Activated CD4-positive, alpha-beta T cell treated with anti-CD3 and anti-CD28 coated beads, Interleukin-2, amount 50 U/mL, for 16 hours (primary cell): Measurements from ENCODE around the gene PRAME.
"Not testable (repeated sequence)": the region's sequence is repeated elsewhere in the genome, so short reads cannot be mapped to it uniquely, and the experiment has no call there.

Experiments used
- DNase-seq: peaks from one replicate; pipeline ENCODE4 v3.0.0-alpha.2; 2020

Gene PRAME

DNA sequence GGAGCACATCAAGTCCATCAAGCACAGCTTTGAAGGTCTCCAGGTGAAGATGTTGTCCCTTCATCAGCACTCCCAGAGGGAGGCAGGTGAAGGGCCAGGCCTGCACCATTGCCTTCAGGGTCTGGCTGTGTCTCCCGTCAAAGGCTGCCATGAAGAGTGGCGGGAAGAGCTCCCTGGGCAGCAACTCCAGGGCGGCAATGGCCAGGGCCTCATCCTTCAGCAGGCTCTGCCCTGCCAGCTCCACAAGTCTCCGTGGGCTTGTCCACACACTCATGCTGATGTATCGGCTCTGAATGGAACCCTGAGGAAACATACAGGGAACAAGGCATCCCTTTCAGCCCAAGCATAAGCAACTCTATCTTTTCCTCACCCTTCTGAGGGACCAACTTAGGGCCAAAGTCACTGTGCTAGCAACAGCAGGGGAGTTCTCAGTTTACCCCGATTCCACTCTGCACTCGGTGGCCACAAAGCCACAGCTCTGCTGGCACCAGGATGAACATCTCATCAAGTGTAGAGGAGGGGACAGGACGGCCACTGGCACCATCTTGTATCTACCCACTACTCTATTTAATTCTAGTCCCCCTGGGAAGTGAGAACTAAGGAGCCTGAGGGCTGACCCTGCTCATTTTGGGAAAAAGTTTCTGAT lies 8.2 kb downstream of the PRAME start:
- DNase-seq: no peak

DNA sequence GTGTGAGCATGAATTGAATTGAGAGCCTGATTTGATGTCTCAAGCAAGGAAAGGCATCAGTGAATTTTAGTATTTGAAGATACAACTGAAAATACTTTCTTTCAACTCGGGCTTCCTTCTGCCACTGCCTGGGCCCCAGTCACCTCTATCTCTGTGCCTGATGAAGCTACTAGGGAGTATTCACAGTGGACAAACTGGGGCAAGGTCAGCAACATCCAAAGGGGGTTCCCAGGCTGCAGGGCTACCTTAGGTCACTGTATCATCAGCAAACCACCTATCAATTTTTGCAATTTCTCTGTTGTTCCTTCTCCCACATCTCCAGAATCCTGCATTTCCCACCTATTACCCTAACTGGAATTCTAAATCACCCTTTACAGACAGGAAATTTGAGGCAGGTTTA lies 10.2 kb downstream of the PRAME start:
- DNase-seq: no peak

DNA sequence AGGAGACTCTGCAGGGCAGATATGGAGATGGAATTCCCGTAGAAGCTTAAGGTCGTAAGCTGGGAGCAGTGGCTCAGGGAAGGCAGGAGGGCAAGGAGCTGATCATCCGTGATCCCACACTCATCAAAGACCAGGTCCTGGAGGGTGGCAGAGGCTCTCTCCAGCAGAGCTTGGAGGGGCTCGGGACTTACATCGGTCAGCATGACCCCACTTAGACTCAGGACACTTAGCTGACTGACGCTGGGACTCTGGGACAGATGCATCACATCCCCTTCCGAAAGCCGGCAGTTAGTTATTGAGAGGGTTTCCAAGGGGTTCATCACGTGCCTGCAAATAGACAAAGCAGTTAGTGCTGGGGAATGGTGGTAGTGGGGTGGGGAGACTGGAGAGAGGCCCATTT lies 10.7 kb downstream of the PRAME start:
- DNase-seq: no peak

DNA sequence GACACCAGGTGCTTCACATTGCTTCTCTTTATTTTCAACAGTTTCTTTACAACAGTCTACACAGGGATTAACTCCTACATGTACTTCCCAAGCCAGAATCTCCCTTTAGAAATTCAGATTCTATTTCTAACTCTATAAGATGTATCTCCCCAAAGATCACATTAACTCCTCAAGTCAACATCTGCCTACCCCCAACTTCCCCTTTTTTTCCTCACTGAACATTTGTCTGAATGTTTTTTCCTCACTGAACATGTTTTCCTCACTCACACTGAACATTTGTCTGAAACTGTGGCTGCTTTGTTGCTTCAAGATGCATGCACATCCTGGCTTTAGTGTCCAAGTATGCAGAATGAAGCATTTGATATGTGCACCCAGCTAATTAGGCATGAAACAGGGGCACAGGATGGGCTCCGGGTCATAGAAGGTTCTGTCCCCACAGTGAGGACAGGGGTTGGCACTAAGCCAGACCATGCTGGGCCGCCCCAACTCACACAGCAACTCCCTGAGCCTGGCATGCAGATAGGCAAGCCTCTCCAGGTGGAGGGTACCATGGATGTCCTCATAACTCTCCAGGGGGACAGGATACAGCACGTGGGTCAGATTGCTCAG lies 11.3 kb downstream of the PRAME start:
- no peak for DNase-seq

DNA sequence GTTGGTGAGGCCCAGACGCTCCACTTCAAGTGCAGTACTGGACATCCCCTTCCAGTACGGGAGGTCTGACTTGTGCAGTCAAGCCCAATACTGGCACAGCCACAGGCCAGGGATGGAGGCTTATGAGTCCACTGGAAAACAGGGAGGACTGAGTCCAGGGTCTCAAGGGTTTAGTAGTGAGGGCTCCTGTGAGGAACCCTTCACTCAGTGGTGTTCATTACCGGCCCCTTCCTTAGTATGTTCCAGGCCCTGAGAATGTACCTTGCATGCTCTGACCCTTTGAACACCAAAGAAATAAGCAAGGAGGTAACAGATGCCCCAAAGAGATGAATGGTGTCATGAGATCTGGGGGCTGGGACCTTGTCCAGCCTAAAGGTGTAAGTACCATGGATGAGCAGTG lies 11.8 kb downstream of the PRAME start:
- no peak for DNase-seq

DNA sequence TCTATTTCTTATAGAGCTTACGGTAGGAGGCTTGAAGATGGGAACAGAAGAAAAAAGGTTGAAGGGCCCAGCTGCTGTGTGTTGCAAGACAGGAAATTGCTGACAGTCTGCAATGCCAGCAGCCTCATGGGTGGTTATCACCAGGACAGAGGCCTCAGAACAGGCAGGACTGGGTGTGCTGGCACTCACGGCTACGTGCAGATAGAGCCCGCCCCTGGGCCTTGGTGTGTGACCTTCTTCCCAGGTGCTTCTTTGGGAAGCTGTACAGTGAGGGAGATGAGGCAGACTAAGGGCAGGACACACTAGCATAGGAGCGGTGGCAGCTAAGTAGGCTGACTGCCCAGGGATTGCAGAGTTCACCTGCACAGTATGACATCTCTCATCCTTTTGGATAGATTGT lies 12.6 kb downstream of the PRAME start:
- DNase-seq: no peak

DNA sequence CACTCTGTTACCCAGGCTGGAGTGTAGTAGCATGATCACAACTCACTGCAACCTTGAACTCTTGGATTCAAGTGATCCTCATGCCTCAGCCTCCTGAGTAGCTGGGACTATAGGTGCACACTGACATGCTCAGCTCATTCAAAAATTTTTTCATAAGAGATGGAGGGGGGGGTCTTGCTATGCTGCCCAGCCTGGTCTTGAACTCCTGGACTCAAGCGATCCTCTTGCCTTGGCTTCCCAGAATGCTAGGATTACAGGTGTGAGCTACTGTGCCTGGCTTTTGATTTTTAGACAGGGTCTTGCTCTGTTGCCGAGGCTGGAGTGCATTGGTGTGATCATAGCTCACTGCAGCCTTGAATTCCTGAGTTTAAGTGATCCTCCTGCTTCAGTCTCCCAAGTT lies 14.0 kb downstream of the PRAME start:
- DNase-seq: no peak

DNA sequence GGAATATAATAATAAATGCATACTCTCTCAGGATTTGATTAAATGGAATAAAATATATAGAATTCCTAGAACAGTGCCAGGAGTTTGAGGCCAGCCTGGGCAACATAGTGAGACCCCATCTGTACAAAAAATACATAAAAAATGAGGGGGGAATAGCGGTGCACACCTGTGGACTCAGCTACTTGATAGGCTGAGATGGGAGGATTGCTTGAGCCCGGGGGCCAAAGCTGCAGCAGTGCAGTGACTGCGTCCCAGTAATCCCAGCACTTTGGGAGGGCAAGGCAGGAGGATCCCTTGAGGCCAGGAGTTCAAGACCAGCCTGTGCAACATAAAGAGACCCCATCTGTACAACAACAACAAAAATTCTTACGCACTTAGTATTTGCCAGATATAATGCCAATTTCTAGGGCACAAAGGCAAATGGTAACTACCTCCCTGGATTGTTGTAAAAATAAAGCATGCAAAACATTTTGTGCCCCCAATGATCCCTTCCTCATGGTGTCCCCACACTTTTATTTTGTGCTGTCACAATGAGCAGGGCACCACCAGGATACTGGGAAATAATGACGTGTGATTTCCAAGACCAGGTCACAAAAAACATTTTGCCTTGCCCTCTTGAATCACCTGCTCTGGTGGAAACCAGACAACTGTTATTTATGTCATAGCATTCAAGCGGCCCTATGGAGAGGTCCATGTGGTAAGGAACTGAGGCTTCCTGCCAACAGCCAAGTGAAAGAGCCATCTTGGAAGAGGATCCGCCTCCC lies 20.7 kb downstream of the PRAME start:
- no peak for DNase-seq

DNA sequence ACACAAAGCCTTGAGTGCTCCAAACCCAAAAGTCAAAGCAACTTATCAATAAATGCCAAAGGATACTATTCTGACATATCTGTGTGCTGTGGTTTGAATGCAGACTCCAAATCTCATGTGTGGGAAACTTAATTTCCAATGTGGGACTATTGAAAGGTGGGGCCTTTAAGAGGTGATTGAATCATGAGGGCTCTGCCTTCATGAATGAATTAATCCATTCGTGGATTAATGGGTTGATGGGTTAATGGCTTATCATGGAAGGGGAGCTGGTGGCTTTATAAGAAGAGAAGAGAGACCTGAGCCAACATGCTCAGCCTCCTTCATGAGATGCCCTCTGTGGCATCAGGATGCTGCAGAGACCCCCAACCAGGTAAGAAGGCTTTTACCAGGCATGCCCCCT lies 22.1 kb downstream of the PRAME start:
- no peak for DNase-seq

DNA sequence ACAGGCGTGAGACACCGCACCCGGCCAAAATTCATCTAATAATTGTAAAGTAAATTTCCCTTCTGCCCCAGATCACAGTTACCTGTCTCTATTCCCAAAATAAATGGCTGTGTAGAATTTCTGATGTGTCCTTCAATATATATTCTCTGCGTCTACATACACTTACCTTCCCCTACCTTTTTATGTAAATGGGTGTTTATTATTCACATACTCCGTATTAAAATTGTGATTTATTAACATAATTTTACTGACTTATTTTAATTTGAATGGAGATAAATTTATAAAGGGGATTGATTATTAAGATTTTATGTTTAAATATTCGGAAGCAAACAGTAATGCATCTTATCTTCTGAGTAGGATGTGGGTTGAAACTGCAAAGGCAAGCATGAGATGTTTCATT lies 22.6 kb downstream of the PRAME start:
- no peak for DNase-seq

DNA sequence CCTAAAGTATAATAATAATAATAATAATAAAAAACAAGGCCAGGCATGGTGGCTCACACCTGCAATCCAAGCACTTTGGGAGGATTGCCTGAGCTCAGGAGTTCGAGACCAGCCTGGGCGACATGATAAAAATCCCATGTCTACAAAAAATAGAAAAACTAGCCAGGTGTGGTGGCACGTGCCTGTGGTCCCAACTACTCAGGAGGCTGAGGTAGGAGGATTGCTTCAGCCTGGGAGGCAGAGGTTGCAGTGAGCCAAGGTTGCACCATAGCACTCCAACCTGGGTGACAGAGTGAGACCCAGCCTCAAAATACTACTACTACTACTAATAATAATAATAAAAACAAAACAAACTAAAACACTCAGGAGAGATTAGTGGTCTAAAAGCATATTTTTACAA lies 23.4 kb downstream of the PRAME start:
- DNase-seq: no peak

DNA sequence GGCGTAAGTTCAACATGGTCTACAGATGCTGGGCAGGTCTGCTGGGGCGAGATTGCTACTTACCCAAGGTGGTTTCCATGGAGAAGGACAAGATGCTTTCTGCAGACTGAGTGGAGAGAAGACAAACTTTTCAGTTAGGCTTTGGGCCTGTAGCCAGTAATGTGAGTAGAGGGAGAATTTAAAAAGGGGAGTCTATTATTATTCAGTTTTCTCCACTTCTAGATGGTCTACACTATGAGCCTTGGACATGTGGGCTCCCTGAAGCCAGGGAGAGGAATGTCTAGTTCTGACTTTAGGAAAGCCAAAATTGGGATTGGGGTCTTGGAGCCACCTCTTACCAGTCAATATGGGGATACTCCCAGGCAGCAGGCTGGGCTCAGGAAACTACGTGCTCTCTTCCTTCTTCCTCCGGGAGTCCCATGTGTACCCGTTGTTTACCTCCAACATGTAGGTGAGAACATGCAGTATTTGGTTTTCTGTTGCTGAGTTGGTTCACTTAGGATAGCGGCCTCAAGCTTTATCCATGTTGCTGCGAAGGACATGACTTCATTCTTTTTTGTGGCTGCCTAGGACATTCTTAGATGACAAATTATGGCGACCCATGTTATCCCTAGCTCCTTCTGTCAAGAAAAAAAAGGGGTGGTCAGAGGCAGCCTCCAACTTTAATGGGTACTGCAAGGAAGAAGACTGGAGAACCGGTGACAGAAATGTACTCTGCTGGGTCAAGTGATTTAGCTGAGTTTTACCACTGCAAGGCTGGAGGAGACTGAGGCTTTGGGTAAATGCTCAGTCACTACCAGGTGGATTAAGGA lies 24.3 kb downstream of the PRAME start:
- DNase-seq: no peak

DNA sequence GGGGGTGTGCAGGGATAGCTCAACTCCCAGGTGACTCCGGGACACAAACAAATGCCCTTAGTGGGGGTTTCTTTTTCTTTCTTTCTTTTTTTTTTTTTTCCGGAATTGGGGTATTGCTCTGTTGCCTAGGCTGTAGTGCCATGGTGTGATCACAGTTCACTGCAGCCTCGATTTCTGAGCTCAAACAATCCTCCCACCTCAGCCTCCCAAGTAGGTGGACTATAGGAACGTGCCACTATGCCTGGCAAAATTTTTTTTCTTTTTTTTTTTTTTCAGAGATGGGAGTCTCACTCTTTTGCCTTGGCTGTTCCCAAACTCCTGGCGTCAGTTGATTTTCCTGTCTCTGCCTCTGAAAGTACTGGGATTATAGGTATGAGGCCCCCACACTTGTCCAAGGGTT lies 25.2 kb downstream of the PRAME start:
- no peak for DNase-seq

DNA sequence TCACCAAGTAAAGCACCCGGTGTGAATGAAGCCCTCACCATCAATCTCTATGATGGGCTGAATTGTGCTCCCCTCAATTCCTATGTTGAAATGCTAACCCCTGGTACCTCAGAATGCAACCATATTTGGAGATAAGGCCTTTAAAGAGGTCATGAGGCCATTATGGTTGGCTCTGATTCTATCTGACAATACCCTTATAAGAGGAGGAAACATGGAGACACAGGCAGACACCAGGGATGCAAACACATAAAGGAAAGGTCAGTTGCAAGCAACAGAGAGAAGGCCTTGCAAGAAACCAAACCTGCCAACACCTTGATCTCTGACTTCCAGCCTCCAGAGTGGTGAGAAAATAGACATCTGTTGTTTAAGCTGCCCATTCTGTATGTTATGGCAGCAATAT lies 25.6 kb downstream of the PRAME start:
- DNase-seq: no peak

DNA sequence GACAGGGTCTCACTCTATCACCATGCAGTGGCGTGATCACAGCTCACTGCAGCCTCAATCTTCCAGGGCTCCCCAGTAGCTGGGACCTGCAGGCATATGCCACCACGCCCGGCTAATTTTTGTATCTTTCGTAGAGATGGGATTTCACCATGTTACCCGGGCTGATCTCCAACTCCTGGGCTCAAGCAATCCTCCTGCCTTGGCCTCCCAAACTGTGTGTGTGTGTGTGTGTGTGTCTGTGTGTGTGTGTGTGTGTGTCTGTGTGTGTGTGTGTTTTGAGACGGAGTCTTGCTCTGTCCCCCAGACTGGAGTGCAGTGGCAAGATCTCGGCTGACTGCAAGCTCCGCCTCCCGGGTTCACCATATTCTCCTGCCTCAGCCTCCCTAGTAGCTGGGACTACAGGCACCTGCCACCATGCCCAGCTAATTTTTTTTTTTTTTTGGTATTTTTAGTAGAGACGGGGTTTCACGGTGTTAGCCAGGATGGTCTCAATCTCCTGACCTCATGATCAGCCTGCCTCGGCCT lies 26.5 kb downstream of the PRAME start:
- DNase-seq: not testable (repeated sequence)

DNA sequence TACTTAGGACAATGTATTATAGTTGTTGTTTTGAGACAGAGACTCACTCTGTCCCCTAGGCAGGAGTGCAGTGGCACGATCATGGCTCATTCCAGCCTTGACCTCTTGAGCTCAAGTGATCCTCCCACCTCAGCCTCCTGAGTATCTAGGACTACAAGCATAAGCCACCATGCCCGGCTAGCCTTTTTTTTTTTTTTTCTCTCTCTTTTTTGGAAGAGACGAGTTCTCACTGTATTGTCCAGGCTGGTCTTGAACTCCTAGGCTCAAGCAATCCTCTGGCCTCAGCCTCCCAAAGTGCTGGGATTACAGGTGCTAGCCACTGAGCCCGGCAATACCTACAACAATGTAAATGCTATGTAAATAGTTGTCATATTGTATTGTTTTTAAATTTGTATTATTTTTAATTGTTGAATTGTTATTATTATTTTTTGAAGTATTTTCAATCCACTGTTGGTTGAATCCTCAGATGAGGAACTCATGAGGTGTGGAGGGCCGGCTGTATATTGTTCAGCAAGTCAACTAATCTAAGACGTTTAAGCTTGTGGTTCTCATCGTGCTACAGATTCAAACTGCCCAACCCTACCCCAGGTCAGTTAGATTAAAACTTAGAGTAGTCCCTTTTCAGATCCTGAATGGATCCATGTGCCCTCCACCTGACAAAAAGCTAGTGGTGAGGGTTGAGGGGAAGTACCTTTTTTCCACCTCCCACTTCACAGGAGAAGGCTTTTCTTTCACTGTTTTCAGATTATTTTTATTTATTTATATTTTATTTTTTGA lies 27.1 kb downstream of the PRAME start:
- DNase-seq: no peak

DNA sequence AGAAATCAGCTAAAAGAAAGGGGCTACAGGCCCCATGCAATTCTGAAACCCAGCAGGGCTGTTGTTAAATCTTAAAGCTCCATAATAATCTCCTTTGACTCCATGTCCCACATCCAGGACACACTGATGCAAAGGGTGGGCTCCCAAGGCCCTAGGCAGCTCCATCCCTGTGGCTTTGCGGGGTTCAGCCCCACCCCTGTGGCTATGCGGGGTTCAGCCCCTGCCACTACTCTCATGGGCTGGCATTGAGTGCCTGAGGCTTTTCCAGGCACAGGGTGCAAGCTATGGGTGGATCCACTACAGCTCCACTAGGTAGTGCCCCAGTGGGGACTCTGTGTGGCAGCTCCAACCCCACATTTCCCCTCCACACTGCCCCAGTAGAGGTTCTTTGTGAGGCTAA lies 30.3 kb downstream of the PRAME start:
- DNase-seq: no peak

DNA sequence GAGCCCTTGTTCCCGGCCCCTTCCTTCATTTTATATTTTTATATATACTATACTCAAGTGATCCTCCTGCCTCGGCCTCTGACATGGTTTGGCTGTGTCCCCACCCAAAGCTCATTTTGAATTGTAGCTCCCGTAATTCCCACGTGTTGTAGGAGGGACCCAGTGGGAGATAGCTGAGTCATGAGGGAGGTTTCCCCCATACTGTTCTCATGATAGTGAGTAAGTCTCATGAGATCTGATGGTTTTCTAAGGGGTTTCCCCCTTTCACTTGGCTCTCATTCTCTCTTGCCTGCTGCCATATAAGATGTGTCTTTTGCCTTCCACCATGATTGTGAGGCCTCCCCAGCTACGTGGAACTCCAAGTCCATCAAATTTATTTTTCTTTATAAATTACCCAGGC lies 31.8 kb downstream of the PRAME start:
- DNase-seq: no peak

DNA sequence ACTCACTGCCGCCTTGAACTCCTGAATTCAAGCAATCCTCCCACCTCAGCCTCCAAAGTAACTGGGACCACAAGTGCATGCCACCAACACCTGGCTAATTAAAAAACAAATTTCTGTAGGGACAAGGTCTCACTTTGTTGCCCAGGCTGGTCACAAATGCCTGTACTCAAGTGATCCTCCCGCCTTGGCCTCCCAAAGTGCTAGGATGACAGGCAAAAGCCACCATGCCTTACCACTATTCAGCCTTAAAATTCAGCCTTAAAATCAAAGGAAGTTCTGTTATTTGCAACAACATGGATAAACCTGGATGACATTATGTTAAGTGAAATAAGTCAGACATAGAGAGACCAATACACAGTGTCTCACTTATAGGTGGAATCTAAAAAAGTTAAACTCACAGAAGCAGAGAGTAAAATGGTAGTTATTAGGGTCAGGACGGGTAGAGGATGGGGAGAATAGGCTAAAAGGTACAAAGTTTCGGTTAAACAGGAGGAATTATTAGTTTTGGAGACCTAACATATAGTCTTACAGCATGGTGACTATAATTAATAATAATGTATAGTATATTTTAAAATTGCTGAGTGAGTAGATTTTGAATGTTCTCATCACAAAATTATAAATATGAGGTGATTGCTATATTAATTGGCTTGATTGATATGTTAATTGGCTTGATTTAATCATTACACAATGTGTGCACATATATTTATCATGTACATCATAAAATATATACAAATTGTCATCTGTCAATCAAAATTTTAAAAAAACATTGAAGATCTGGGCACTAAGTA lies 32.7 kb downstream of the PRAME start:
- DNase-seq: no peak

DNA sequence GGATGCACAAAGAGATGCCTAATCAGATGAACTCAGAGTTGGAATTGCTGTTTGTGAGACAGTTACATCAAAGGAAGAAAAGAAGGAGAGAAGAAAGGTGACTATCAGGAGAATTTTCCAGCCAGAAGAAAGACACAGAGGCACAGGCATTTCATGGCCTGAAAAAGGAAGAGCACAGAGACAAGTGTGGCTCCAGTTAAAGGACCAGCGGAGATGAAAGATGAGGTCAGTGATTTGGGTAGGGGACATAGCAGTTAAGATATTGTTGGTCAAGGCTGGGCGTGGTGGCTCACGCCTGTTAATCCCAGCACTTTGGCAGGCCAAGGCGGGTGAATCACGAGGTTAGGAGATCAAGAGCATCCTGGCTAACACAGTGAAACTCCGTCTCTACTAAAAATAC lies 35.6 kb downstream of the PRAME start:
- DNase-seq: no peak

DNA sequence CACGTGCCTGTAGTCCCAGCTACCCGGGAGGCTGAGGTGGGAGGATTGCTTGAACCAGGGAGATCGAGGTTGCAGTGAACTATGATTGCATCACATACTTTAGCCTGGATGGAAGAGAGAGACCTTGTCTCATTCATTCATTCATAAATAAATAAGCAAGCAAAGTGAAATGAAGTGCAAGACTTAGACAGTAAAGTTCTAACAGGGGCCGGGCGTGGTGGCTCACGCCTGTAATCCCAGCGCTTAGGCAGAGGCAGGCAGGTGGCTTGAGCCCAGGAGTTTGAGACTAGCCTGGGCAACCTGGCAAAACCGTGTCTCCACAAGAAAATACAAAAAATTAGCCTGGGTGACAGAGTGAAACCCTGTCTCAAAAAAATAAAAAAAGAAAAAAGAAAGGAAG lies 37.4 kb downstream of the PRAME start:
- no peak for DNase-seq
